ENCODE results near the gene C1D. TPM values are rescaled to one million over a fixed set of nuclear protein-coding genes. Genes with fewer than 3 reads are reported as not detected.

Gene C1D, protein sequence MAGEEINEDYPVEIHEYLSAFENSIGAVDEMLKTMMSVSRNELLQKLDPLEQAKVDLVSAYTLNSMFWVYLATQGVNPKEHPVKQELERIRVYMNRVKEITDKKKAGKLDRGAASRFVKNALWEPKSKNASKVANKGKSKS
- total RNA-seq = 23.0 TPM
- 34.2 TPM for polyA plus RNA-seq (ENCODE audit: insufficient read depth, low read depth, low replicate concordance)
- long read RNA-seq, donor 1, transcript C1D-204 (5 exons, 736 nt) = major isoform, 22 of 50 reads
- long read RNA-seq, donor 1, transcript C1D-201 (5 exons, 2,233 nt) = minor isoform, 10 of 50 reads
- long read RNA-seq, donor 1, partial matches to known transcripts = 10 of 50 reads
- long read RNA-seq, donor 1, other reads (novel, unspliced or antisense) = 8 of 50 reads
- long read RNA-seq, donor 2, transcript C1D-201 (5 exons, 2,233 nt) = minor isoform, 15 of 72 reads
- long read RNA-seq, donor 2, transcript C1D-204 (5 exons, 736 nt) = major isoform, 31 of 72 reads
- long read RNA-seq, donor 2, partial matches to known transcripts = 24 of 72 reads
- long read RNA-seq, donor 2, other reads (novel, unspliced or antisense) = 0 of 72 reads
- long read RNA-seq, donor 3, transcript C1D-201 (5 exons, 2,233 nt) = minor isoform, 25 of 89 reads
- long read RNA-seq, donor 3, transcript C1D-204 (5 exons, 736 nt) = major isoform, 43 of 89 reads
- long read RNA-seq, donor 3, partial matches to known transcripts = 19 of 89 reads
- long read RNA-seq, donor 3, other reads (novel, unspliced or antisense) = 0 of 89 reads
- long read RNA-seq, donor 4, transcript C1D-204 (5 exons, 736 nt) = major isoform, 15 of 44 reads
- long read RNA-seq, donor 4, transcript C1D-201 (5 exons, 2,233 nt) = minor isoform, 12 of 44 reads
- long read RNA-seq, donor 4, partial matches to known transcripts = 12 of 44 reads
- long read RNA-seq, donor 4, other reads (novel, unspliced or antisense) = 5 of 44 reads
- long read RNA-seq, donor 5, partial matches to known transcripts = 0 of 2 reads
- long read RNA-seq, donor 5, other reads (novel, unspliced or antisense) = 0 of 2 reads
- long read RNA-seq, donor 6, transcript C1D-201 (5 exons, 2,233 nt) = minor isoform, 40 of 155 reads
- long read RNA-seq, donor 6, transcript C1D-204 (5 exons, 736 nt) = major isoform, 66 of 155 reads
- long read RNA-seq, donor 6, partial matches to known transcripts = 38 of 155 reads
- long read RNA-seq, donor 6, other reads (novel, unspliced or antisense) = 7 of 155 reads
- long read RNA-seq, donor 7, transcript C1D-204 (5 exons, 736 nt) = major isoform, 9 of 15 reads
- long read RNA-seq, donor 7, partial matches to known transcripts = 0 of 15 reads
- long read RNA-seq, donor 7, other reads (novel, unspliced or antisense) = 4 of 15 reads
- long read RNA-seq, donor 8, transcript C1D-201 (5 exons, 2,233 nt) = minor isoform, 18 of 73 reads
- long read RNA-seq, donor 8, transcript C1D-204 (5 exons, 736 nt) = major isoform, 25 of 73 reads
- long read RNA-seq, donor 8, partial matches to known transcripts = 20 of 73 reads
- long read RNA-seq, donor 8, other reads (novel, unspliced or antisense) = 8 of 73 reads
- long read RNA-seq, donor 9, transcript C1D-204 (5 exons, 736 nt) = major isoform, 28 of 65 reads
- long read RNA-seq, donor 9, transcript C1D-201 (5 exons, 2,233 nt) = minor isoform, 23 of 65 reads
- long read RNA-seq, donor 9, partial matches to known transcripts = 12 of 65 reads
- long read RNA-seq, donor 9, other reads (novel, unspliced or antisense) = 0 of 65 reads
- long read RNA-seq, donor 10, transcript C1D-201 (5 exons, 2,233 nt) = minor isoform, 14 of 61 reads
- long read RNA-seq, donor 10, transcript C1D-204 (5 exons, 736 nt) = major isoform, 24 of 61 reads
- long read RNA-seq, donor 10, partial matches to known transcripts = 18 of 61 reads
- long read RNA-seq, donor 10, other reads (novel, unspliced or antisense) = 5 of 61 reads

DNA sequence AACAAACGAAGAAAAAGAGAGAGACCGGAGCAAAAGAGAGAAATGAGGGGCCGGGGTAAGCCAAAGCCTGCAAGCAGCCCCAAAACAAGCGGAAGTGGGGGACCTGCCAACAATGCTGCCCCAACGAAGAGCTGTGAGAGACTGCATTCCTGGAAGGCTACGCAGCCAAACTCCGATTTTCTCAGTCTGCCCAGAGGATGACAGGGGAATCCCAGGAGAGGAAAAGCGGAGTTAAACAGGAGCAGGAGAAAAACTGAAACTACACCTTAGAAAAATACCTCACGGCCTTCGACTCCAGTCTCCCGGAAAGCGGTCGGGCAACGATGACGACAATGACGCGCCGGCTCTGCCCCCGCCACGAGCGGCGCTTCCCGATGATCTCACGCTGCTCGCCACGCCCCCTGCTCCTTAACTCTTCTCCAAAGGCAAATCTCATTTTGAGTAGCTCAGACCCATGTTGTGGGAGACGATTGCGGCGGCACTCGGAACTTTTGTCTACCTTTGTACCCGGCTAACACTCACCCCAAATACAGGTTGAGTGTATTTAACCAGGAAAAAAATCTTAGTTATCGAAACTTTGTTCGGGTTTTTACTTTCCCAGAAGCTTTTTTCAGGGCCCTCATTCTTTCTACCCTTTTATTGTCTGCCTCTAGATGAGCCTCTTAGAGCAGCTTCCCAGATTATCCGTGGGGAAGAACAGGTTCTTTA lies at the start of gene C1D:
C1D (minus strand) TSS at position 325 of the 708 bp plus-strand sequence. CDS start 15,694 bp downstream, outside the sequence.
- Histone ChIP-seq H3K27me3 (ENCODE audit: control insufficient read depth, insufficient read depth, low read length) (no peaks in the 10 kb centered on the region), H3K9me3 (ENCODE audit: control insufficient read depth in 2 of 3, insufficient read depth in 1 of 3, low read length in 3 of 3) (no peaks in the 10 kb centered on the region), H3K9ac (ENCODE audit: low read length in 3 of 3) (peak within 1 kb of the TSS; percentile 93 to 98 (median 96)), H3K4me3 (ENCODE audit: low read length in 3 of 3) (peak within 1 kb of the TSS; percentile 97 to 99 (median 98)), H3K4me1 (ENCODE audit: control insufficient read depth in 2 of 3, insufficient read depth in 2 of 3, low read depth in 1 of 3, low read length in 3 of 3) (peaks cover 0 to 4% (median 4%) of the 10 kb centered on the region in 3 donors), H3K36me3 (ENCODE audit: control insufficient read depth in 2 of 3, insufficient read depth in 3 of 3, low read length in 3 of 3) (no peaks in the 10 kb centered on the region), H3K27ac (ENCODE audit: low read depth in 2 of 2, low read length in 2 of 2) (peak within 1 kb of the TSS; percentile 75 to 88)
- FAIRE-seq (peak; percentile 11), DNase-seq (peak; percentile 96 to 97 (median 97))
- intact Hi-C loops (cut with DNase I) = no loop called here
- TF ChIP-seq CTCF (IDR thresholded peaks at IDR 0.05; ENCODE audit: borderline replicate concordance, extremely low read depth, insufficient read depth) = no peak

DNA sequence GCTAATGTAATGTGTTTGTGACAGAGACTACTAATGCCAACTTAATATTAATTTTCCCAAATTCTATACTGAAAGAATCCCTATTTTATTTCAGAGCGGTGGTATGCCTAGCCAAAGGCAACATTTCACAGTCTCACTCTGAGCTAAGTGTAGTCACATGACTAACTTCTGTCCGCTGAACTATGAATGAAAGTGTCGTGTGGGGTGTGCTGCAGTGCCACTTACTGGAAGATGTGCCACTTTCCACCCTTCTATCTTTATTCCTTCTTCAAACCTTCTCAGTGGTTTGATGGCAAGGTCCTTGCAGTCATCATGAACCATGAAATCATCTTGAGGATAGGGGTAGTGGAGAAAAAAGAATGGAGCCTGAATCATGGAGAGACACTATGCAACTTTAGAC lies 47.3 kb upstream of the C1D start:
- no peak for FAIRE-seq

More for the DNA sequence above, 47.3 kb upstream of the C1D start:
- Histone ChIP-seq H3K4me1 (ENCODE audit: control insufficient read depth in 2 of 3, insufficient read depth in 2 of 3, low read depth in 1 of 3, low read length in 3 of 3) (no peaks in the 10 kb centered on the region), H3K36me3 (ENCODE audit: control insufficient read depth in 2 of 3, insufficient read depth in 3 of 3, low read length in 3 of 3) (no peaks in the 10 kb centered on the region), H3K9me3 (ENCODE audit: control insufficient read depth in 2 of 3, insufficient read depth in 1 of 3, low read length in 3 of 3) (peaks cover 0 to 4% (median 0%) of the 10 kb centered on the region in 3 donors), H3K27ac (ENCODE audit: low read depth in 2 of 2, low read length in 2 of 2) (no peak overlapping the region), H3K27me3 (ENCODE audit: control insufficient read depth, insufficient read depth, low read length) (no peaks in the 10 kb centered on the region), H3K4me3 (ENCODE audit: low read length in 3 of 3) (no peak overlapping the region), H3K9ac (ENCODE audit: low read length in 3 of 3) (no peak overlapping the region)
- intact Hi-C loops (cut with DNase I) = no loop called here
- no peak for DNase-seq
- TF ChIP-seq CTCF (IDR thresholded peaks at IDR 0.05; ENCODE audit: borderline replicate concordance, extremely low read depth, insufficient read depth) = no peak
